GM23248 (cell line): Measurements from ENCODE around the gene HRH1. TPM values are rescaled to one million over a fixed set of nuclear protein-coding genes. Genes with fewer than 3 reads are reported as not detected.
"Not testable (repeated sequence)": the region's sequence is repeated elsewhere in the genome, so short reads cannot be mapped to it uniquely, and the experiment has no call there.

ENCODE experiments used
- DNase-seq: peaks from one replicate; pipeline ENCODE4 v3.0.0-alpha.2; 2015
- H2AFZ ChIP-seq: fragments of 200-600 bp; sonication (generic); 2 replicates; pipeline ENCODE4 v1.6.1; 2016; ENCODE audit warnings: antibody characterized with exemption
- H3F3A ChIP-seq: fragments of 200-600 bp; sonication (generic); 2 replicates; pipeline ENCODE4 v1.6.1; 2016; ENCODE audit warnings: mild to moderate bottlenecking, antibody characterized with exemption, mixed run types; ENCODE audit not compliant: insufficient read depth
- H3K27ac ChIP-seq: fragments of 200-600 bp; sonication (generic); 2 replicates; pipeline ENCODE4 v1.5.1; 2016; ENCODE audit warnings: mild to moderate bottlenecking
- H3K27me3 ChIP-seq: fragments of 200-600 bp; sonication (generic); replicated peaks from 2 replicates; pipeline ENCODE4 v1.6.1; 2016; ENCODE audit warnings: mild to moderate bottlenecking; ENCODE audit not compliant: insufficient read depth
- H3K36me3 ChIP-seq: fragments of 200-600 bp; sonication (generic); 2 replicates; pipeline ENCODE4 v1.6.1; 2016; ENCODE audit warnings: low read depth, mild to moderate bottlenecking
- H3K4me1 ChIP-seq: fragments of 200-600 bp; sonication (generic); 2 replicates; pipeline ENCODE4 v1.6.1; 2016; ENCODE audit warnings: mild to moderate bottlenecking; ENCODE audit not compliant: insufficient read depth
- H3K4me2 ChIP-seq: fragments of 200-600 bp; sonication (generic); one replicate; pipeline ENCODE4 v1.6.1; 2016; ENCODE audit warnings: mild to moderate bottlenecking; ENCODE audit not compliant: unreplicated experiment
- H3K4me3 ChIP-seq: fragments of 200-600 bp; sonication (generic); 2 replicates; pipeline ENCODE4 v1.5.1; 2016; ENCODE audit warnings: mild to moderate bottlenecking
- H3K79me2 ChIP-seq: fragments of 200-600 bp; sonication (generic); 2 replicates; pipeline ENCODE4 v1.6.1; 2016; ENCODE audit warnings: mild to moderate bottlenecking; ENCODE audit not compliant: insufficient read depth
- H3K9ac ChIP-seq: fragments of 200-600 bp; sonication (generic); 2 replicates; pipeline ENCODE4 v1.6.1; 2016; ENCODE audit warnings: mild to moderate bottlenecking
- H3K9me2 ChIP-seq: fragments of 200-600 bp; sonication (generic); 2 replicates; pipeline ENCODE4 v1.6.1; 2016; ENCODE audit warnings: mixed run types, mild to moderate bottlenecking, moderate library complexity; ENCODE audit not compliant: insufficient read depth
- H3K9me3 ChIP-seq: fragments of 200-600 bp; sonication (generic); one replicate; pipeline ENCODE4 v1.6.1; 2017; ENCODE audit warnings: low read depth
- H4K20me1 ChIP-seq: fragments of 200-600 bp; sonication (generic); 2 replicates; pipeline ENCODE4 v1.6.0; 2016; ENCODE audit not compliant: insufficient read depth
- EZH2 ChIP-seq: fragments of 200-600 bp; sonication (generic); IDR thresholded peaks from 2 replicates; pipeline ENCODE4 v1.6.1; 2018; ENCODE audit warnings: antibody characterized with exemption, mild to moderate bottlenecking; ENCODE audit not compliant: insufficient read depth, poor library complexity, severe bottlenecking
- EZH2phosphoT487 ChIP-seq: fragments of 200-600 bp; sonication (generic); IDR thresholded peaks from 2 replicates; pipeline ENCODE4 v1.6.1; 2018; ENCODE audit warnings: antibody characterized with exemption, moderate library complexity, mild to moderate bottlenecking, low read depth; ENCODE audit not compliant: insufficient read depth
- WGBS, 2 experiments: methylation state at CpG; one replicate each; pipeline ENCODE4 v1.1.6; 2015 to 2017; ENCODE audit warnings: low lambda C conversion rate in 2 of 2, low coverage in 1 of 2; ENCODE audit errors: missing lambda C conversion rate in 2 of 2; 5-methylcytosine and 5-hydroxymethylcytosine counted together
- in situ Hi-C: fragments of 300-500 bp; cut with MboI; formaldehyde crosslinking; loops from 2 replicates; pipeline ENCODE4 v1.15.0; 2020
- polyA plus RNA-seq: library from polyadenylated mRNA; unstranded; fragments of >200 nt; fragmentation: Nextera tagmentation; extraction: Ambion mirVana; gene quantifications from 2 replicates; pipeline ENCODE4 v1.2.1, GENCODE V29; 2016
- total RNA-seq: library from RNA; depleted of rRNA; stranded (reverse); fragments of >200 nt; shearing (Covaris generic); gene quantifications from 2 replicates; pipeline ENCODE4 v1.2.3, GENCODE V29; 2014

HRH1 gene
- total and polyA plus RNA-seq, 2 experiments from 2014 or later = 7.1 to 9.0 TPM

DNA sequence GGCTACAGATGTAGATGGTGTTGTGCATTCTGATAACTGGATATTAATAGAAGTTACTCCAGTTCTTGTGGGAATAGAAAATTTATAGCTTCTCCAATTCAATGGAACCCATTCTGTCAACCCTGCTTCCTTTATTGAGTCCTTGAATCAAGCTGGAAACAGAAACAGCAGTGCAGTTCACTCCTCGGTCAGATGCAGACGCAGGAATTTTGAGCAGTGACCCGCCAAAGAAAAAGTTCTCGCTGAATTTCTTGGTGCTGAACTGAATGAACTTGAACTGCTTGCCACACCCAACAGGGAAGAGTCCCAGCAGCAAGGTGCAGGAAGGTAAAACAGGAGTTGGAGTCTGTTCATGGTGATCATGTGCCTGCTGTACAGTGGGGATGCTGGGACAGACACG is 10.3 kb downstream of the HRH1 start:
- DNase-seq = no peak
- 72 to 73% methylated on average over 5 of the region's 5 CpGs for WGBS, 2 experiments
- TF ChIP-seq EZH2phosphoT487 = no peak
- TF ChIP-seq EZH2 = no peak
- Histone ChIP-seq H3F3A (peaks cover 13% of the 10 kb centered on the region), H3K9me2 (no peaks in the 10 kb centered on the region), H3K9ac (no peak overlapping the region), H3K4me3 (no peak overlapping the region), H3K4me2 (no peak overlapping the region), H3K4me1 (peaks cover 7% of the 10 kb centered on the region), H3K79me2 (peaks cover 86% of the 10 kb centered on the region), H3K9me3 (no peaks in the 10 kb centered on the region), H3K27ac (no peak overlapping the region), H3K36me3 (no peaks in the 10 kb centered on the region), H2AFZ (no peak overlapping the region), H3K27me3 (no peaks in the 10 kb centered on the region), H4K20me1 (no peaks in the 10 kb centered on the region)
- in situ Hi-C loops = loop anchor here (25.0 kb wide), 1 partner anchor 173 kb away; no protein-coding TSS in a partner anchor

DNA sequence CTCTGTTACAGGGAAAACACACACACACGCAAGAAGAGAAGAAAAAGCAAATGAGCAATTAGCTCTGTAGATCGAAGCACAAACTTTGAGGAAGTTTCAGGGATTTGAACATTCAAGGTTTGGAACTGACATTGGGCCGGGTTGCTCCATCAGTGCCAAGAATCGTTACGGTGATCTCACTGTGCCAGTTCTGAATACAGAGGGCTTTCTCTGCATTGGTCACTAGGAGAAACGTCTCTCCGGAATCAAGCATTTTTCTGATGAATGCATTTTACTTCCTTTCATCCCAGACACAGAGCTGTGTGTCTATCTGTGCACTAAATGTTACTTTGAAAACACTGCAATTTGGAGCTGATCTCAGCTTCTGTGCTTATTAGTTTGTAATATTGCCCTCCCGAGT is 11.2 kb downstream of the HRH1 start:
- TF ChIP-seq EZH2 (no peak), EZH2phosphoT487 (no peak)
- Histone ChIP-seq H2AFZ (no peak overlapping the region), H3K9me3 (no peaks in the 10 kb centered on the region), H3K27me3 (no peaks in the 10 kb centered on the region), H3K36me3 (no peaks in the 10 kb centered on the region), H3K4me2 (no peak overlapping the region), H4K20me1 (no peaks in the 10 kb centered on the region), H3K4me3 (no peak overlapping the region), H3K4me1 (no peaks in the 10 kb centered on the region), H3F3A (peaks cover 5% of the 10 kb centered on the region), H3K79me2 (peaks cover 86% of the 10 kb centered on the region), H3K9ac (no peak overlapping the region), H3K9me2 (no peaks in the 10 kb centered on the region), H3K27ac (no peak overlapping the region)
- no peak for DNase-seq
- in situ Hi-C loops = loop anchor here (25.0 kb wide), 1 partner anchor 172 kb away; no protein-coding TSS in a partner anchor
- 58 to 60% methylated on average over 8 of the region's 8 CpGs for WGBS, 2 experiments

GRCh38 chr3:11166807-11167400 is 12.6 kb downstream of the HRH1 start:
- not testable (repeated sequence) for H2AFZ ChIP-seq, DNase-seq, H3K4me2 ChIP-seq, H3K4me1 ChIP-seq, H3K4me3 ChIP-seq, H3K9me3 ChIP-seq, H3K27ac ChIP-seq, H3K27me3 ChIP-seq, H4K20me1 ChIP-seq, H3K9ac ChIP-seq, H3K9me2 ChIP-seq, H3F3A ChIP-seq, H3K36me3 ChIP-seq
- H3K79me2 ChIP-seq = peaks cover 86% of the 10 kb centered on the region
- 99 to 100% methylated on average over 7 to 12 of the region's 12 CpGs for WGBS, 2 experiments
- in situ Hi-C loops = loop anchor here (25.0 kb wide), 1 partner anchor 170 kb away; no protein-coding TSS in a partner anchor

DNA sequence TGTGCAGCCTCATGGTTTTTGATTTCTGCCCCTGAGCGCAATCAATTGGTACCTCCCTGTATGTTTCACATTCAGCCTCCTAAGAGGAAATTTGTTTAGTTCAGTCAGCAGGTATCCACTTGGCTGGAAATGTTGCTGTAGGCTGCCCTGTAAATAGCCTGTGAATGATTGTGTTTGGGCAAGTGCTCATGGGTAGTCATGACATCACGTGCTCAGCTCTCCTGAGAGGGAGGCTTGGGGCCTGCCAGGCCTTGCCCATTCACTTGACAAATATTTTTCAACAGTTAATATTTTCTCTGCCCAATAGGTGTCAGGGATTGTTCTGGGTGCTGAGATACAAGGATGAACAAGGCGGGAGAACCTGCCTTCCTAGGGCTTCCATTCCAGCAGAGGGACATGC is 13.3 kb downstream of the HRH1 start:
- Histone ChIP-seq H3K4me3 (no peak overlapping the region), H3K9me3 (no peaks in the 10 kb centered on the region), H3F3A (0 out of 2 replicates have a peak, but pooled peaks cover 5% of the 10 kb centered on the region), H3K79me2 (peaks cover 85% of the 10 kb centered on the region), H3K36me3 (no peaks in the 10 kb centered on the region), H3K9me2 (no peaks in the 10 kb centered on the region), H4K20me1 (no peaks in the 10 kb centered on the region), H3K4me1 (peaks cover 4% of the 10 kb centered on the region; the same call in 1 of the 2 replicates), H2AFZ (no peak overlapping the region), H3K27ac (no peak overlapping the region), H3K27me3 (no peaks in the 10 kb centered on the region), H3K9ac (no peak overlapping the region), H3K4me2 (no peak overlapping the region)
- in situ Hi-C loops = loop anchor here (25.0 kb wide), 1 partner anchor 170 kb away; no protein-coding TSS in a partner anchor
- TF ChIP-seq EZH2phosphoT487 = no peak
- TF ChIP-seq EZH2 = no peak
- WGBS, 2 experiments = 96 to 99% methylated on average over 3 of the region's 3 CpGs
- no peak for DNase-seq
